CD14-positive monocyte (primary cell): ENCODE data around the gene RWDD2A. TPM values are rescaled to one million over a fixed set of nuclear protein-coding genes. Genes with fewer than 3 reads are reported as not detected.

Experiments
- DNase-seq, 3 donors: peaks; one replicate each; pipeline ENCODE4 v3.0.0-alpha.2; 2011 to 2022
- H2AFZ ChIP-seq: 2 replicates; pipeline ENCODE4 v1.6.0; 2012; ENCODE audit warnings: mild to moderate bottlenecking, low read depth, low read length, inconsistent platforms; ENCODE audit not compliant: insufficient read depth, poor library complexity, severe bottlenecking
- H3K27ac ChIP-seq, 2 donors: 1 replicate in 1 of 2; 2 replicates in 1 of 2; pipeline ENCODE4 v1.5.1; 2012 to 2013; ENCODE audit warnings: low read length in 2 of 2, control low read depth in 1 of 2, inconsistent platforms in 1 of 2, low read depth in 1 of 2, mild to moderate bottlenecking in 1 of 2
- H3K27me3 ChIP-seq, 2 donors: one replicate each; pipeline versions ENCODE4 v1.6.0 to v1.6.1; 2011 to 2013; ENCODE audit warnings: low read length in 2 of 2; ENCODE audit not compliant: control insufficient read depth in 2 of 2, insufficient read depth in 2 of 2
- H3K36me3 ChIP-seq, 2 donors: replicated peaks in 1 of 2; 1 replicate in 1 of 2; 2 replicates in 1 of 2; pipeline versions ENCODE4 v1.5.1 to v1.6.1; 2012 to 2013; ENCODE audit warnings: low read length in 2 of 2, control low read depth in 1 of 2, inconsistent platforms in 1 of 2, mild to moderate bottlenecking in 1 of 2; ENCODE audit not compliant: insufficient read depth in 2 of 2, control insufficient read depth in 1 of 2
- H3K4me1 ChIP-seq, 2 donors: 1 replicate in 1 of 2; 2 replicates in 1 of 2; pipeline versions ENCODE4 v1.5.1 to v1.6.1; 2012 to 2013; ENCODE audit warnings: low read length in 2 of 2, control low read depth in 1 of 2, inconsistent platforms in 1 of 2, mild to moderate bottlenecking in 1 of 2, moderate library complexity in 1 of 2; ENCODE audit not compliant: insufficient read depth in 2 of 2, control insufficient read depth in 1 of 2
- H3K4me2 ChIP-seq: replicated peaks from 2 replicates; pipeline ENCODE3; 2012; ENCODE audit warnings: low read length, moderate library complexity, mild to moderate bottlenecking; ENCODE audit not compliant: poor library complexity, severe bottlenecking; ENCODE audit errors: extremely low read depth
- H3K4me3 ChIP-seq, 3 experiments: fragments of 200-600 bp in 1 of 3; sonication (generic) in 1 of 3; replicated peaks in 1 of 3; 1 replicate in 2 of 3; 2 replicates in 1 of 3; pipeline ENCODE4 v1.5.1; 2011 to 2013; ENCODE audit warnings: low read length in 3 of 3, mild to moderate bottlenecking in 3 of 3, control low read depth in 2 of 3, low read depth in 2 of 3, inconsistent platforms in 1 of 3, moderate library complexity in 1 of 3
- H3K79me2 ChIP-seq: 2 replicates; pipeline ENCODE4 v1.6.0; 2012; ENCODE audit warnings: mild to moderate bottlenecking, control low read depth, inconsistent platforms, low read length, moderate library complexity; ENCODE audit not compliant: insufficient read depth
- H3K9ac ChIP-seq: 2 replicates; pipeline ENCODE4 v1.6.0; 2017; ENCODE audit warnings: low read length, mild to moderate bottlenecking; ENCODE audit not compliant: insufficient read depth, poor library complexity, severe bottlenecking
- H3K9me3 ChIP-seq, 2 donors: replicated peaks in 1 of 2; 1 replicate in 1 of 2; 2 replicates in 1 of 2; pipeline versions ENCODE4 v1.5.1 to v1.6.1; 2012 to 2013; ENCODE audit warnings: low read length in 2 of 2, control low read depth in 1 of 2; ENCODE audit not compliant: control insufficient read depth in 1 of 2, insufficient read depth in 1 of 2
- H4K20me1 ChIP-seq: 2 replicates; pipeline ENCODE4 v1.6.0; 2012; ENCODE audit warnings: mild to moderate bottlenecking, low read length, control low read depth, moderate library complexity; ENCODE audit not compliant: insufficient read depth
- H3K27ac Mint-ChIP-seq, 7 donors: one replicate each; pipeline ENCODE4 v1.8.0; 2020; ENCODE audit warnings: mild to moderate bottlenecking in 7 of 7, mixed read lengths in 7 of 7, moderate library complexity in 6 of 7, inconsistent platforms in 2 of 7
- H3K27me3 Mint-ChIP-seq, 3 donors: one replicate each; pipeline ENCODE4 v1.8.0; 2021 to 2022; ENCODE audit warnings: low read depth in 3 of 3, mild to moderate bottlenecking in 3 of 3, mixed read lengths in 3 of 3, moderate library complexity in 3 of 3, inconsistent platforms in 1 of 3
- H3K36me3 Mint-ChIP-seq, 2 donors: one replicate each; pipeline ENCODE4 v1.8.0; 2020; ENCODE audit warnings: mixed read lengths in 2 of 2, inconsistent platforms in 1 of 2, mild to moderate bottlenecking in 1 of 2
- H3K4me1 Mint-ChIP-seq: one replicate; pipeline ENCODE4 v1.8.0; 2020; ENCODE audit warnings: mild to moderate bottlenecking, mixed read lengths
- H3K4me3 Mint-ChIP-seq, 2 donors: one replicate each; pipeline ENCODE4 v1.8.0; 2020; ENCODE audit warnings: mild to moderate bottlenecking in 2 of 2, mixed read lengths in 2 of 2, moderate library complexity in 1 of 2
- H3K9me3 Mint-ChIP-seq, 7 donors: one replicate each; pipeline ENCODE4 v1.8.0; 2020 to 2022; ENCODE audit warnings: mixed read lengths in 7 of 7, mild to moderate bottlenecking in 6 of 7, moderate library complexity in 6 of 7, inconsistent platforms in 2 of 7
- CTCF ChIP-seq: fragments of 200-600 bp; IDR thresholded peaks from one replicate; pipeline ENCODE4 v1.8.0; 2022; ENCODE audit warnings: antibody characterized with exemption, mild to moderate bottlenecking
- WGBS: methylation state at CpG from one replicate; pipeline ENCODE4 v1.1.5; 2013; ENCODE audit warnings: missing lambda C conversion rate; ENCODE audit not compliant: insufficient coverage; 5-methylcytosine and 5-hydroxymethylcytosine counted together
- intact Hi-C, 2 donors: fragments of 100-400 bp; cut with micrococcal nuclease; formaldehyde crosslinking; loops; one replicate each; pipeline versions ENCODE4 v1.15.0 to v1.15.1; 2023
- polyA plus RNA-seq, 3 donors: library from polyadenylated mRNA; depleted of rRNA in 1 of 3; unstranded in 2 of 3; stranded (reverse) in 1 of 3; fragments of 300-500 nt in 2 of 3; fragments of >200 nt in 1 of 3; fragmentation: Illumina TruSeq in 2 of 3; gene quantifications; 1 replicate in 2 of 3; 2 replicates in 1 of 3; pipeline ENCODE4 v1.2.3, GENCODE V29; 2012 to 2021

RWDD2A gene
- polyA plus RNA-seq, 3 donors, result 0.77 to 1.2 (median 1.1) TPM

- WGBS, result no CpG with 5 or more reads among the region's 1 CpG
- H3K9me3 Mint-ChIP-seq, result no peaks in the 10 kb centered on the region
- H2AFZ ChIP-seq, result no peak overlapping the region
- H3K9ac ChIP-seq, result no peak overlapping the region
- H3K27me3 ChIP-seq, result no peaks in the 10 kb centered on the region
- H3K27ac ChIP-seq, result no peak overlapping the region
- H3K36me3 ChIP-seq, result no peaks in the 10 kb centered on the region
- no peaks in the 10 kb centered on the region for H4K20me1 ChIP-seq
- intact Hi-C loops, result loop anchor here (10.0 kb wide), 1 partner anchor 288 kb away; the partner anchor contains the start of gene PRSS35 (in 2 of the 2)
- H3K4me3 Mint-ChIP-seq, result no peak overlapping the region
- no peak overlapping the region for H3K4me2 ChIP-seq
- no peaks in the 10 kb centered on the region for H3K4me1 Mint-ChIP-seq
- no peaks in the 10 kb centered on the region for H3K4me1 ChIP-seq
- no peak for TF ChIP-seq CTCF
- H3K27ac Mint-ChIP-seq, result no peak overlapping the region
- H3K9me3 ChIP-seq, result no peaks in the 10 kb centered on the region
- peaks cover 0 to 5% (median 1%) of the 10 kb centered on the region in 3 donors for H3K27me3 Mint-ChIP-seq
- H3K4me3 ChIP-seq, result no peak overlapping the region
- no peaks in the 10 kb centered on the region for H3K79me2 ChIP-seq
- DNase-seq, result no peak
- H3K36me3 Mint-ChIP-seq, result no peaks in the 10 kb centered on the region
Observed at GRCh38 chr6:83226517-83226916, 33.4 kb downstream of the RWDD2A start.

- Histone ChIP-seq H3K9me3 (no peaks in the 10 kb centered on the region), H3K36me3 (no peaks in the 10 kb centered on the region), H3K27ac (no peak overlapping the region), H3K9ac (no peak overlapping the region), H3K4me1 (no peaks in the 10 kb centered on the region), H3K27me3 (no peaks in the 10 kb centered on the region), H3K4me3 (no peak overlapping the region), H4K20me1 (no peaks in the 10 kb centered on the region), H3K4me2 (no peak overlapping the region), H2AFZ (no peak overlapping the region), H3K79me2 (no peaks in the 10 kb centered on the region)
- no peaks in the 10 kb centered on the region for H3K36me3 Mint-ChIP-seq
- H3K9me3 Mint-ChIP-seq, result no peaks in the 10 kb centered on the region
- H3K27ac Mint-ChIP-seq, result no peak overlapping the region
- no CpG with 5 or more reads among the region's 1 CpG for WGBS
- no peaks in the 10 kb centered on the region for H3K4me1 Mint-ChIP-seq
- no peak overlapping the region for H3K4me3 Mint-ChIP-seq
- H3K27me3 Mint-ChIP-seq, result peaks cover 1 to 9% (median 2%) of the 10 kb centered on the region in 3 donors
- no peak for TF ChIP-seq CTCF
- no peak for DNase-seq
- intact Hi-C loops, result no loop called here
Observed at GRCh38 chr6:83231146-83231545, 38.0 kb downstream of the RWDD2A start.
